Heart left ventricle (tissue), 13 donors: ENCODE measurements around the gene DNAH17.

ENCODE experiments used
- POLR2A ChIP-seq, 2 donors: fragments of 450-650 bp; IDR thresholded peaks; one replicate each; pipeline ENCODE4 v1.6.1; 2017; ENCODE audit warnings: antibody characterized with exemption in 2 of 2, mild to moderate bottlenecking in 2 of 2, moderate library complexity in 2 of 2
- TF ChIP-seq, protein P1 (sequence below), 12 donors: fragments of 200-600 bp; sonication (generic) in 4 of 12; IDR thresholded peaks; one replicate each; pipeline versions ENCODE4 v1.5.0 to v1.8.0; 2018 to 2022; ENCODE audit warnings: antibody characterized with exemption in 12 of 12, mild to moderate bottlenecking in 5 of 12
- donor health status: ischemic (EF 13 %, LVEDD 7.1; RV severe dilation, severe dysfunction).
- donor health status: DM: no; HTN: yes; CAD: no.
- donor health status: DM: no; HTN: no; CAD: no.
- donor health status: ischemic (EF 25% LVEDD 6.9; RV normal size, moderate dysfunction).
- donor health status: ischemic (EF 25% LVEDD 5.7; RV mildly dilated, moderate dysfunction).
- donor health status: ischemic (EF 35%, LVEDD 5.7; RV mildly dilated, moderate dysfunction).
- donor health status: nonischemic (EF 11% LVEDD 7.7; RV severe dilation, severe dysfunction).
- donor health status: DM: yes; HTN: yes; CAD: no.
- donor health status: PGD.
- donor health status: ischemic (EF 29% LVEDD 5.4; RV normal size, mild dysfunction).
- donor health status: nonischemic (EF 23%, LVEDD 6.1; RV moderate dilation, normal function).

DNA sequence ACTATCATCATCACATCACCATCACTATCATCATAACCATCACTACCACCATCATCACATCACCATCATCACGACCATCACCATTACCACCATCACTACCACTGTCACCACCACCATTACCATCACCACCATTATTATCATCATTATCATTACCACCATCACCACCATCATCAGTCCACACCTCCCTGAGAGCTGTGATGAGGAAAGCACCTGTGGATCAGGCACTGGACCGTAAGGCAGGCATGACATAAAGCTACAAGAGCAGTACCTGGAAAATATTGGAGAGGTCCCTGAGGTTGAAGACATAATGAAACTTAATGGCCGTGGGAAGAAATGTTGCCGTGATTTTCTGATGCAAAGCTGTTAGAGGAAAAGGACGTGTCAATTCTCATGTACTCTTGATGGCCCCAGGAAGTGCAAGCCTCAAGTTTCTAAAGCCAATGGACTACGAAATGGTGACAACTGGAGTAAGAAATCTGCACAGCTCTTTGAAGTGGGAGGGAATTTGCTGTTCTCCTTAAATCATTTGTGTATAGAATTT is 98.4 kb downstream of the DNAH17 start:
- TF ChIP-seq, protein P1, sequence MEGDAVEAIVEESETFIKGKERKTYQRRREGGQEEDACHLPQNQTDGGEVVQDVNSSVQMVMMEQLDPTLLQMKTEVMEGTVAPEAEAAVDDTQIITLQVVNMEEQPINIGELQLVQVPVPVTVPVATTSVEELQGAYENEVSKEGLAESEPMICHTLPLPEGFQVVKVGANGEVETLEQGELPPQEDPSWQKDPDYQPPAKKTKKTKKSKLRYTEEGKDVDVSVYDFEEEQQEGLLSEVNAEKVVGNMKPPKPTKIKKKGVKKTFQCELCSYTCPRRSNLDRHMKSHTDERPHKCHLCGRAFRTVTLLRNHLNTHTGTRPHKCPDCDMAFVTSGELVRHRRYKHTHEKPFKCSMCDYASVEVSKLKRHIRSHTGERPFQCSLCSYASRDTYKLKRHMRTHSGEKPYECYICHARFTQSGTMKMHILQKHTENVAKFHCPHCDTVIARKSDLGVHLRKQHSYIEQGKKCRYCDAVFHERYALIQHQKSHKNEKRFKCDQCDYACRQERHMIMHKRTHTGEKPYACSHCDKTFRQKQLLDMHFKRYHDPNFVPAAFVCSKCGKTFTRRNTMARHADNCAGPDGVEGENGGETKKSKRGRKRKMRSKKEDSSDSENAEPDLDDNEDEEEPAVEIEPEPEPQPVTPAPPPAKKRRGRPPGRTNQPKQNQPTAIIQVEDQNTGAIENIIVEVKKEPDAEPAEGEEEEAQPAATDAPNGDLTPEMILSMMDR (IDR thresholded peaks at IDR 0.05) = no peak
- no peak for TF ChIP-seq POLR2A (IDR thresholded peaks at IDR 0.05)
